HG03066 (cell line): Measurements from ENCODE around the gene RAB5B.
A peak's percentile ranks its signal among the peaks of the same experiment; 100 is the strongest.

Source experiments
- ATAC-seq: cut with Tn5 transposase; IDR thresholded peaks from one replicate; pipeline ENCODE4 v1.9.1; 2021; ENCODE audit warnings: low read depth; ENCODE audit not compliant: unreplicated experiment

The RAB5B gene, protein sequence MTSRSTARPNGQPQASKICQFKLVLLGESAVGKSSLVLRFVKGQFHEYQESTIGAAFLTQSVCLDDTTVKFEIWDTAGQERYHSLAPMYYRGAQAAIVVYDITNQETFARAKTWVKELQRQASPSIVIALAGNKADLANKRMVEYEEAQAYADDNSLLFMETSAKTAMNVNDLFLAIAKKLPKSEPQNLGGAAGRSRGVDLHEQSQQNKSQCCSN

DNA sequence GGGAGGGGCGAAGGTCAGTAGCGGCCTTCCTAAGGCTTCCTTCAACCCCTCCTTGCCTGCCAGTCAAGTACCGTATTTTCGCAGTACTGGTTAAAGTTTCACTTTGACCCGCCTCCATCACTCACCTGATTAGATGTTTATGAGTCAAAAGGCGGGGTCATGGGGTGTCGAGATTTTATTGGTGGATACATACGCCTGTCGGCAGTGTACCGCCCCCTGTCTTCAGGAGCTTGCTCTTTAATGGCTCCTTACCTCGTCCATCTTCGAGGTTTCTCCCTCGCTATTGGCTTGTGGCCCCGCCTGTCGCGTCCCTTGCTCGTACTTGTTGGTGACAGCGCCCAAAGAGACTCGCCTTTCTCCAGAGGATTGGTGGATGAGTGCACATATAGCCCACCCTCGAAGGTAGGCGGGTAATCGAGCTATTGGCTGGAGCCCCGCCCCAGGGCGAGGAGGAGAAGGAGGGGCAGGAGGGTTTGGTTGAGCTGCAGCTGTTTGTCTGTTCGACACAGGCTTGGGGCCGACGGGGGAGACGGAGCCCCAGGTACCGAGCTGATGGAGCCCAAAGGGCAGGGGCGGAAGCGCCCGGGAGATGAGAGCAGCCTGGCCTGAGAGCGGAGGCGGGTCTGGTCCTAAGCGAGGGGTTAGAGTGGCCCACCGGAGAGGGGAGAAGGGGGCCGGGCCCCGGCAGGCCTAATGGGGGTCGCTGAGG lies at the start of gene RAB5B:
Gene RAB5B (plus strand): TSS at position 480 of the 709 bp plus-strand sequence. CDS start 12,883 bp downstream, outside the sequence.
- peak; percentile 93 for ATAC-seq

DNA sequence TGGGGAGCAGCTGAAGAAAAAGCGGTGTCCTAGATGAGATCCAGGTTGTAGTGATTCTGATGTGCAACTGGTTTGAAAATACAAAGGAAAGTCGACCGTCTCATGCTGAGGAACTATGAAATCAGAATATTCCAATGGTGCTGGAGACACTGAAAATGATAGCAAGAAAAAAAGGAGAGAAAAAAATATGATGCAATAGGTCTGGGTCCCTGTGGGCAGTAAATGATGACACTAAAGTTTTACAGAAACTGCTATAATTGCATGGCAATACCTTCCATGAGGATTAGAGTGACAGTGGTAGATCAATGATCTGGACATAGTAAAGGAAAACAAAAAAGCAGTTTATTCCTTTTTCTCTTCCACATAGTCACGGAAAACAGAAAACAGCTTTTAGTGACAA lies 48.5 kb upstream of the RAB5B start:
- no peak for ATAC-seq

DNA sequence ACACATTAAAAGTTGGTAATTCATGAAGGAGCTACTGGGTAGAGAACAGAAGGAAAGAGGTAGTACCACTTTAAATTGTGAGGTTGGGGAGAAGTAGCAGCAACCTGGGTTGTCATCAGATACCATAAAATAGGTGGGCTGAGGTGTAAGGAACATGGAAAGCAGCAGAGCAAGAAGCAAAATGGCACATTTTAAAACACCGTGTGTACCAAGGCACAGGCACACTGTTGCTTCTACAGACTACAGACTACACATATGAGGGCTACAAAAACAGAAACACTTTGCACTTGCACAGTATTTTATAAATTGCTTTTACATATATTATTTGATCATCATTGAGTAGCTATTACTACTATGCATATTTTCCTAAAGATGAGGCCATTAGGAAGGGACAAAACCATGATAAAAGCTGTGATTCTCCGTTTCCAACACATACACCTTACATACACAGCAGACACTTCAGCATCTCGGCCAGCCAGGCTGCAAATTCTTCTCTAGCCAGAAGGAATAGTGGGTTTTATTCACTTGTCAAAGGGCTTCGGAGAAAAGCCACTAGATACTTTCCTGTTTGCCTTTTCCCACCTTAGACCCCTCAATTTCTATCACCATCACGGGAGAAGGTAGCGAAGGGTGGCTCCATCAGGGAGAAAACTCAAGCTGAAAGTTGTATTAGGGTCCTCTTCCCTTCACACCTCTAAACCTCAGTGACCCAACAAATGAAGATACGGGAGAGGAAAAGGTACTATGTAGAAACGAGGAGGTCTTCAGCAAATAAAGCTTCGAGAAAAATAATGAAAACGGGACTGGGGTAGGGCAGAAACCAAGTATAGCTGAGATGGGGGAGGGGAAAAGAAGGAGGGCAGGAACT lies 47.8 kb upstream of the RAB5B start:
- peak; percentile 1 for ATAC-seq

DNA sequence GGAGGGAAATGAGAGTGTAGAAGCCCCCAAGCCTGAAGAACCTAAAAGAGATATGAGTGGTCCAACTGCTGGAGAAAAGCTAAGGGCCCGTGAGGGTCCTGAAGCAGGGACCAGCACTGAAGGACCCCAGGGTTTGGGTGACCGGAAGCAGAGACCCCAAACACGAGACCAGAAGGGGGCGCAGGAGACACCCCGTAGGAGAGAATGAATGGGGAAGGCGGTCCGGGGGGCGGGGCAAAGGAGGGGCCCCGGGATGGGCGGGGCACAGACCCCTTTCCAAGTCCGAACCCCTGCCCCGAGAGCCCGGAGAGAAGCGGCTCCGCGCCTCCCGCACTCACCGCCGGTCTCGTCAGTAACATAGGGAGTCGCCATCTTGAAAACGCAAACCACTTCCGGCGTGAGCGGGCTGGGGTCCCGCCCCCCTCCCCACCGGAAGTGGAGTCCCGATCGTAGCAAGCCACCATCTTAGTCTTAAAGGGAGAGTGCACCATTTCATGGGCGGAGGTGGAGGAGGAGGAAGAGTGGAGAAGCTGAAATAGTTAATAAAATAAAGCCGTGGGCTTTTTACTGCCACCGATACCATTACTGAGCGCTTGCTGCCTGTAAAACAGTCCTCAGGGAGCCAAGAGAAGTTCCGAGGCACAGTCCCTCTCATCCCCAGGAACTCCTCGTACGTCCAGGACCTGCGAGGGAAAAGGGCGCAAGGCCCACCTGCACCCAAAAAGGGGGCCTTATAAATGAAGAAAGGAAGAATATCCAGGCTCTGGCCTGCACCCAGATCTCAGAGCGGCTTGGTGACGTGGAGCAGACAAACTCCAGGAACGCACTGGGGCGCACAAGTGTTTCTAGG lies 46.9 kb upstream of the RAB5B start:
- peak; percentile 43 for ATAC-seq

DNA sequence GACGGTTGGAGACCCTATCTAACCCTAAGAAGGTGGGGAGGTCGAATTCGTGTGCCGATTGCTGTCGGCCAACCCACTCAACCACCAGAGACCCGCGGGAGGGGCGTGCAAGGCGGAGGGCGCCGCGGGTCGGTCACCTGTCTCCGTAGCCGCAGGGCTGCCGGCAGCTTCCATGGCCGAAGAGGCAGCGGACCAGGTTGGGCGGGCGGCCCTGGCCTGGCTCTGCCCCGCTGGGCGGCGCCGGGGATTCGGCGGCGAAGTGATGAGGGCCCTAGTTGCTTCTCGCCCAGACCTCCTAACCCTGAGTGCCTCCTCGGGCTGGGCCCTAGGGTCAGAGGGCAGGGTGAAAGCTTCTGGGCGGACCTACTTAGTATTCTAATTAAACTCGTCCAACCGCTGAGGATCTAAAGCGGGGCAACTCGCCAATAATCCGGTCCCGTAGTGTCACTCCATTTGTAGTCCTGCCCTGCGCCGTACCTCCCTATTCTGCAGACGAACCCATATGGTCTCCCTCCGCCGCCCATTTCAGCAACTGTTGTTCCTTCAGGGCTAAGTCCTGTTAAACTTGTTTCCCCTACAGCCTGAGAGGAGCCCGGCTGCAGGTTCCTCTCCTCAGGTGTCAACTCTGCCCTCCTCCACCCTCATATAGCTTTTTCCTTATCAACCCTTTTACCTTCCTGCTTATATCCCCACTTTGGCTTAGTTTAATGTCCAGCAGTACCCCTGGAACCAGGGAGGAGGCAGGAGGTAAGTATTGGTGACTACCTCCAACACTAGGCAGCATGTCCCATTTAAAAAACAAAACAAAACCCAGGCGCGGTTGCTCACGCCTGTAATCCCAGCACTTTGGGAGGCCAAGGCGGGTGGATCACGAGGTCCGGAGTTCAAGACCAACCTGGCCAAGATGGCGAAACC lies 46.0 kb upstream of the RAB5B start, which contains the start of gene PYM1:
Gene PYM1 (minus strand): TSS at position 307 of the 915 bp plus-strand sequence. CDS start 133 bp downstream, at position 174.
- ATAC-seq, result peak; percentile 31

DNA sequence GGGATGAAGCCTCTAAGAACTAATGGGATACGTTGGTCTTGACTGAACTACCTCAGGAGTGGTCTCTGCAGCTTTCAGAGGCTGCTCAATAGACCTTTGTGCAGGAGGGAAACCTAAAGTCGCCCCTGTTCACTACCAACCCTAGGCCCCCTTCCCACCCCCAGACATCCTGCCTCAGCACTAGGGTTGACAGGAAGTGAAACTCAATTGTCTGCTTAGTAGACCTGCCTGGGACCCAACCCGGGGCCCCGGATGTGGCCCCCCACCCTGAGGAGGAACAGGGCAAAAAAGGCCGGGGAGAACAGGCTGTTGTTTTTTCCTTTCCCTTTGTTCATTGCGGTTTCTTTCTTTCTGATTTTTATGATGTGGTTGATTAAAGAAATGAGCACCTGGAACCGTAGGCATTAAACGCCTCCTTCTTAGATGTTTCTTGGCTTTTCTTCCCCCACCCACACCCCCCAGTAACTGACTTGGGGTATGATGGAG lies 44.5 kb upstream of the RAB5B start:
- ATAC-seq, result peak; percentile 35

DNA sequence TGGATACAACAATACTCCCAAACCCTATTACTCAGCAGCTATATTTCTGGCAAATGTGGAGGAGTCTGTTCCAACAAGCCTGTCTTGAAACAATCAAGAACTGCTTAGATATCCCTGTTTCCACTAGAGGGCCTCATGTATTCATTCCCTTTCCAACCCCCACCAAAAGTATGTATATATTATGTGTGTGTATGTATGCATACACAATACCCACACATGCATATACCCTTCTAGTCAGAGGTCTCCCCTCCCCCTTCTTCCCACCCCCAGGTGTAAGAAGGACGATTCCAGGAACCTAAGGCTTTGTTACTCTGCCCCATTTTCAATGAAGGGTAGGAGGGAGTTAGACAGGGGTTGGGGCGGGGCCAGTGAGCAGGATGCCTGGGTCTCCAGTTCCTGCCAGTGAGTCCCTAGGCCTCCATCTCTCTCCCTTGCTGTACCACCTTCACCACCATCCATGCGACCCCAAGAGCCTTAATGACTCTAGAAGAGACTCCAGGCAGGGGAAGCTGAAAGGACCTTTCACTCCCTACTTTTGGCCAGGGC lies 43.0 kb upstream of the RAB5B start, which contains the start of gene DGKA:
Gene DGKA (plus strand): TSS at position 392 of the 546 bp plus-strand sequence. CDS start 5,342 bp downstream, outside the sequence.
- no peak for ATAC-seq

DNA sequence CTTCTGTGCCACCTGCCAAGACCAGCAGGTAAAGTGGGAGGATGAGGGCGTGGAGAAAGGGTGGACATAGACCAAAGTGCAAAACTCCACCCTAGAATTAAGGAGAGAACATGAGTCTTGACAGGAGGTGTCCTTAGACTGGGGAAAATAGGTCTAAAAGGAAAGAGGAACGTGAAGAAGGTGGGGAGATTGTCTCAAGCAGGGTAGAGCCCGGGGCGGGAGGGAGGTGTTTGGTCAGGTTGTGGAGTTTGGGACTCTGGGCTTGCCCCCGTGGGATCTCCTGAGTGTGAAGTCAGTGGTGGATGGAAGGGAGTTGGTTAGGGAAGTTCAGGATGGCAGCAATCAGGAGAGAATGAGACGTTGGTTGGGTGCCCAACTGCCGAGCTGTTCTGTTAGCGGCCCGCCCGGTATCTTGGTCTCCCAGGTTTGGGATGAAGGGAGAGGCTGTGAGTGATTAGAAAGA lies 42.5 kb upstream of the RAB5B start:
- ATAC-seq, result no peak

DNA sequence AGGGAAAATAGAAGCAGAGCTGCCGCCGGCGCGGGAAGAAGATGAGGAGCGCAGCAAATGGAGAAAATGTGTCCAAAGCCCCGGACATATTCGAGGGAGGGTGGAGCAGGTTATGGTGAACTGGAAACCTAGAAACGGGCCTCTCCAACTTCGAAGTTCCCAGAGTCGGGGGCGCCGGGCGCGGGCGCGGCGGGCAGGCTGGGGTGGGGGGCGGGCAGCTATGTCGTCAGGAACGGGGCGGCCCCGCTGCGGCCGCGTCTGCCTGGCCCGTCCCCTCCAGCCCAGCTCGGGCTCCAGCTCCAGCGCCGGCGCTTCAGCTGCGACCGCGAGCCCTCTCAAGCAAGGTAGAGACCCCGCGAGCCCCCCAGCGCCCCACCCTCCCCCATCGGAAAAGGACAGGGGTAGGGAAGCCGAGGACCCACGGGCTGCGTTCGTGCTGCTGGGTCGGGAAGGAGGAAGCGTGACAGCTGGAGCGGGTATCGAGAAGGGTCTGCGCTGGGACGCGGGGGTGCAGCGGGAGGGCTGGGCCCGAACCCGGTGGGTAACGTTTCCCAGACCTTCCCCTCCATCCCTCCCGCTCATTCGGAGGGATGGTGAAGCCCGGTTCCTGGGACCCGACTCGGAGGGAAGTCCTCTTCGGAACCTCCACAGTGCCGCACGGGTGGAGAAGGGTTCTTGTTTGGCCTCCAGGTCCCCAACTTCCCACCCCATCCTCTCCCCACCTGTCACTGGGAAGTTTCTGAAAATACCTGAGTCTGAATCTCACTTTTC lies 41.9 kb upstream of the RAB5B start:
- ATAC-seq, result no peak

DNA sequence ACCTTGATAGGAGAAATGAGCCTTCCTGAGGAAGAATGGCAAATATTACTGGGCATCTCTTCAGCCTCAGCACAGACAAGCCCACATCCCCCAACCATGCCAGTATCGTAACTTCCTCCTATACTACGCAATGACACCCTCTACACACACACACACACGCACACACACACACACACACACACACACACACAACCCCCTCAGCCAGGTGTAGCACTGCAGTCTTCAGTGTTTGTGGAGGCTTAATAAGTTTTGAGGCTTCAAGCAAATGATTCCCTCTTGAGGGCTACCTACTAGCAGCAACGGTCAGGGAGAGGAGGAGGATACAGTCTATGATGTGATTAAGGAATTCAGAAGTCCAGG lies 41.3 kb upstream of the RAB5B start:
- no peak for ATAC-seq

DNA sequence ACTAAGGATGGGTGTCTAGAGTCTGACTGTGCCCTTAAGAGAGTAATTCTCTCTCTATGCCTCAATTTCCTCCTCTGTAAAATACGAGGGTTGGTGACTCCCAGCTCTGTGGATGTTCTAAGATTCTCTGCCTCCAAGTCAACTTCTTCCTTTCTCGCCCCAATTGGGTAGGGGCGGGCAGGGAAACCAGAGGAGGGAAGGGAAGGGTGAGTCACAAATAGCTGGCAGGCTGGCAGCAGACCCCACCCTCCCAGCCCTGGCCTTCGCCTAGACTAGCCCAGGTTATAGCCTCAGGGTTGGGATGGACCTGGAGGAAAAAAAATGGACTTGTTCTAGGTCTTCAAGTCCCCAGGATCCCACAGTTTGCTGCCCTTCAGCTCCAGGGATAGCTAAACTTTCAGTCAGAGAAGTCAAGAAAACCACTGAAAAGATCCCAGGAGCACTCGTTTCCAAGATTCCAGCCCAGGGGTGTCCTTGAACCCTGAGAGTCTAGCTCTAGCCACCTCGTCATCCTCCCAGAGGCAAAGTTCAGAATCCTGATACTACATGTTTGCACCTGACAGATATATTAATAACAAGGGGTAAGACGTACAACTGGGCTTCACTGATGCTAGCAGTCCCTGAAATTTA lies 40.6 kb upstream of the RAB5B start:
- no peak for ATAC-seq

DNA sequence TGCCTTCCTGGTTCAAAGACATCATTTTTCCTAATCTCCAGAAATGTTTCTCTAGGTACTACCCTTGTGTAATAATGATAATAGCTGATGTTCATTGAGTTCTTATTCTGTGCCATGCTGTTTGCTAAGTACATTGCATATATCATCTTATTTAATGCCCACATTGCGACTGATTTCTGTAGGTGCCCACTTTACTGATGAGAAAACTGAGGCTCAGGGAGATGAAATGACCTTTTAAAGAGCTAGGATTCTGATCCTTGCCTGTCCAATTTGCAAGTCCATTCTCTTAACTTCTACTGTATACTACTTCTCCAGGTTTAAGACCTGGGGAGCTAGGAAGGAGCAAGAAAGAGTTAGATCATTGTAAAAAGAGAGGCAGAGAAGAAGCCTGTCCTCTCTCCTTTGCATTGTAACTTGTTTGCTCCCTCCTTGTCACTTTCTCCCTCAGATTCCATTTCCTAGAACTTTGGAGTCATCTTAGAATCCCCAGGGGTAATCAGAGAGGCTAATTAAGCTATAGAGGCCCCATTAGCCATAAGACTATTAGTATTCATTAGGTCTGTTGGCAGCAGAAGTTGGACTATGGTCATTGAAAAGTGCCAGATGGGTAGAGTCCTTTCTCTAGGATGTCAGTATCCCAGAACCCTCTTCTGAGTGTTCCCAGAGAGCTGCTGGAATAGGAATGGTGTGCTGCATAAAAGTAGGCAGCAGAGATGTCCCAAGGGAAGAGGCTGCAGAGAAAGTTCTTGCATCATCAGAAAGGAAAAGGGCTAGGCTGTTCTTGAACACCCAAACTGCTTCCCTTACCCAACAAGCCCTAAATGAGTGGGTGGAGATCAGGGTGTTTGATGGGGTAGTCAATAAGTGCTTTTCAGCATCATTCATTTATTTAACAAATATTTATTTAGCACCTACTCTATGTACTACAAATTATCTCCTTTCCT lies 39.8 kb upstream of the RAB5B start:
- no peak for ATAC-seq

DNA sequence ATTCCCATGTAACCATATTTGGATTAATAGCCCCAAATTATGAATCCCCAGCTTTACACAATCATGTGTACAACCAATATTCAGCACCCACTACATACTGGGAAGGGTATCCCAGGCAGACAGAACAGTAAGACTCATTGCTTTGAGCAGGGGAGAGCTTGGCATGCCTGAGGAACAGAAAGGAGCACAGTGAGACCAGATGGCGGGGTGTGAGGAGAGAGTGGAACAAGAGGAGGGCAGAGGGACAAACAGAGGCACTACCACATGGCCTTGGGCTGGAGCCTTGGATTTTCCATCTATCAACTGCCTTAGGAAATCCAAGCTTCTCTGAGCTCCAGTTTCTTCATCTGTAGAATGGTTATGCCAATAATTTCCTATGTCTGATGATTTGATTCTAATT lies 39.1 kb upstream of the RAB5B start:
- ATAC-seq, result no peak

DNA sequence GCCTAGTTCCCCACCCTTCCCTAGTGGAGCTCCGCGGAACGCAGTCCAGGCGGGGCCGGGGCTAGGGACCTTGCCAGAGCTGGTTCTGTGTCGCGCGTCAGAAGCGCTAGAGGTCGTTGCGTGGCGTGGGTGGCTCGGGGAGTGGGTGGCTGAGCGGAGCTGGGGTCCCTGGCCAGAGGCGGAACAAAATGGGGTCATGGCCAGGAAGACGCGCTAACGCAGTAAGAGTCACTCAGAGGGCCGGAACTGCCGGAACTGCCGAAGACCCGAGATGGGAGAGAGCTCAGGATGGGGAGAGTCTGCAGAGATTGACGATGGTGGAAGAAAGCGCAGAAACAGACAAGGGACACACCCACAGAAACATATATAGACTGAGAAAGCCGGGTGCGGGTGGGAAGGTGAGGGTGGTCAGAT lies 38.1 kb upstream of the RAB5B start:
- no peak for ATAC-seq

DNA sequence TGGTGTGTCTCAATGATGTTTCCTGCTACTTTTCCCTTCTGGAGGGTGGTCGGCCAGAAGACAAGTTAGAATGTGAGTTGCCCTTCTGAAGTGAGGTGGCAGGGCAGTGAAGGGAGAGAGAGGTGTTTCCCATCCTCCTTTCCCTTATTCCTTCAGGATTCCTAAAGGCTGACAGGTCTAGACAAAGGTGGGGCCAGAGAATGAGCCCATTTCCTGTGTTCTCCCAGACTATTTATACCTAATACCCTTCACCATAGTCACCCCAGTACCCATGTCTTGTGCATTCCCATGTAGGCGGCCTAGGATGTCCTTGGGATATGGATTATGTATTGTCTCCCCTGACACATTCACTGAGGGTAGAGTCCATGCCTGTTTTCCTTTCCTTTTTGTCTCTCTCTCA lies 35.9 kb upstream of the RAB5B start:
- no peak for ATAC-seq

DNA sequence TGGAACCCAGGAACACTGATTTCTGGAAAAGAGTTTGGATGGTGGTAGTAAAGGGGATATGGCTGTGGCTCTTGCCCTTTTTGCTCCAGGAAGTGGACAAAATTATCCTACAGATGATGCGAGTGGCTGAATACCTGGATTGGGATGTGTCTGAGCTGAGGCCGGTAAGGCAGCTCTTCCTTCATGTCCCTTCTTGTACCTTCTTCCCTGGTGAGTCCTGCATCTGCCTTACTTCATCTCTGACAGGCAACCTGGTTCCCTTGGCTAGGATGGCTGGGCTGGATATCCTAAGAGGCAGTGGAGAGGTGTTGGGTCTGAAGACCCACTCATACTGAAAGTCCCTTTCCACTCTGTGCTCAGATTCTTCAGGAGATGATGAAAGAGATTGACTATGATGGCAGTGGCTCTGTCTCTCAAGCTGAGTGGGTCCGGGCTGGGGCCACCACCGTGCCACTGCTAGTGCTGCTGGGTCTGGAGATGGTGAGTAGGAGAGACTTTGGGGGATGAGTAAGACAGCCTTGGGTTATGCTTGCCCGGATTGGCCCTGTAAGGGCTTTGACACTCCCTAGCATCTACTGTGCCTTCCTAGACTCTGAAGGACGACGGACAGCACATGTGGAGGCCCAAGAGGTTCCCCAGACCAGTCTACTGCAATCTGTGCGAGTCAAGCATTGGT lies 34.9 kb upstream of the RAB5B start:
- ATAC-seq, result no peak
